NCI-H1105 treated with DMSO at 0.1 percent for 48 hours (cell line): ENCODE results near the gene PRR11.
"Not testable (repeated sequence)": the region's sequence is repeated elsewhere in the genome, so short reads cannot be mapped to it uniquely, and the experiment has no call there.

Experiments
- DNase-seq: peaks from one replicate; lab custom pipeline; 2025; lab: John Stamatoyannopoulos, UW

Gene PRR11

GRCh38 chr17:59152925-59153324 is 2.6 kb upstream of the PRR11 start:
- DNase-seq: no peak

GRCh38 chr17:59154292-59154720 is 1.2 kb upstream of the PRR11 start:
- DNase-seq: peak; percentile 54

GRCh38 chr17:59154721-59155438 is 666 bp upstream of the PRR11 start, which contains the start of gene SKA2:
TSS of gene SKA2 (minus strand) at chr17:59155186. CDS start at chr17:59155163, 23 bp downstream.
- DNase-seq: peak; percentile 90

GRCh38 chr17:59160157-59161025 is 4.8 kb downstream of the PRR11 start:
- no peak for DNase-seq

- no peak for DNase-seq
Observed at GRCh38 chr17:59161477-59161876, 5.9 kb downstream of the PRR11 start.

GRCh38 chr17:59165933-59166342 is 10.4 kb downstream of the PRR11 start:
- DNase-seq: peak; percentile 10

GRCh38 chr17:59167571-59168001 is 12.0 kb downstream of the PRR11 start:
- DNase-seq: no peak

- no peak for DNase-seq
Observed at GRCh38 chr17:59172436-59173004, 17.0 kb downstream of the PRR11 start.

- DNase-seq: no peak
Observed at GRCh38 chr17:59174671-59175070, 19.1 kb downstream of the PRR11 start.

GRCh38 chr17:59175076-59175475 is 19.5 kb downstream of the PRR11 start:
- DNase-seq: no peak

- DNase-seq: no peak
Observed at GRCh38 chr17:59178266-59178985, 22.9 kb downstream of the PRR11 start.

- DNase-seq: not testable (repeated sequence)
Observed at GRCh38 chr17:59179601-59180000, 24.1 kb downstream of the PRR11 start.

- no peak for DNase-seq
Observed at GRCh38 chr17:59180626-59181025, 25.1 kb downstream of the PRR11 start.

- DNase-seq: no peak
Observed at GRCh38 chr17:59181481-59181880, 25.9 kb downstream of the PRR11 start.

- no peak for DNase-seq
Observed at GRCh38 chr17:59185997-59186396, 30.5 kb downstream of the PRR11 start.

- no peak for DNase-seq
Observed at GRCh38 chr17:59186850-59187249, 31.3 kb downstream of the PRR11 start.

GRCh38 chr17:59190806-59191205 is 35.3 kb downstream of the PRR11 start:
- DNase-seq: no peak

- DNase-seq: no peak
Observed at GRCh38 chr17:59193336-59193862, 37.9 kb downstream of the PRR11 start.

GRCh38 chr17:59199398-59199797 is 43.9 kb downstream of the PRR11 start:
- DNase-seq: no peak

GRCh38 chr17:59202320-59202719 is 46.8 kb downstream of the PRR11 start:
- DNase-seq: no peak

GRCh38 chr17:59219370-59219769 is 63.8 kb downstream of the PRR11 start:
- no peak for DNase-seq

- no peak for DNase-seq
Observed at GRCh38 chr17:59219992-59220327, 64.4 kb downstream of the PRR11 start.
